NCI-H748 (cell line): ENCODE measurements around the gene TACC2.

Experiments
- DNase-seq: peaks from one replicate; lab custom pipeline; 2025; ENCODE audit not compliant: unreplicated experiment; lab: John Stamatoyannopoulos, UW

The TACC2 gene

GRCh38 chr10:122142641-122143237, 153.8 kb downstream of the TACC2 start:
- peak; percentile 11 for DNase-seq

GRCh38 chr10:122143238-122143841, 154.4 kb downstream of the TACC2 start:
- DNase-seq = no peak

GRCh38 chr10:122144199-122144598, 155.2 kb downstream of the TACC2 start:
- no peak for DNase-seq

- DNase-seq = no peak
Observed at GRCh38 chr10:122145113-122145512, 156.2 kb downstream of the TACC2 start.

GRCh38 chr10:122147663-122148062, 158.7 kb downstream of the TACC2 start:
- DNase-seq = no peak

GRCh38 chr10:122148876-122149560, 160.1 kb downstream of the TACC2 start:
- no peak for DNase-seq

GRCh38 chr10:122149561-122150505, 160.9 kb downstream of the TACC2 start:
- no peak for DNase-seq

- no peak for DNase-seq
Observed at GRCh38 chr10:122151121-122151694, 162.2 kb downstream of the TACC2 start.

GRCh38 chr10:122152544-122152943, 163.6 kb downstream of the TACC2 start:
- no peak for DNase-seq

GRCh38 chr10:122154031-122154544, 165.1 kb downstream of the TACC2 start:
- no peak for DNase-seq

- DNase-seq = no peak
Observed at GRCh38 chr10:122154545-122155366, 165.8 kb downstream of the TACC2 start.

GRCh38 chr10:122157451-122157850, 168.5 kb downstream of the TACC2 start:
- DNase-seq = no peak

GRCh38 chr10:122158362-122158761, 169.4 kb downstream of the TACC2 start:
- DNase-seq = no peak

GRCh38 chr10:122159141-122159970, 170.4 kb downstream of the TACC2 start:
- peak; percentile 51 for DNase-seq

- DNase-seq = no peak
Observed at GRCh38 chr10:122161795-122162194, 172.8 kb downstream of the TACC2 start.

- DNase-seq = peak; percentile 71
Observed at GRCh38 chr10:122162671-122163173, 173.8 kb downstream of the TACC2 start.

- DNase-seq = peak; percentile 88
Observed at GRCh38 chr10:122163174-122164022, 174.4 kb downstream of the TACC2 start.
